Mesendoderm (in vitro differentiated cells): ENCODE results near the gene IFT22.

Source experiments
- DNase-seq: peaks from one replicate; pipeline ENCODE4 v3.0.0; 2013
- H2AK5ac ChIP-seq: 2 replicates; pipeline ENCODE4 v1.6.1; 2013; ENCODE audit warnings: low read length, inconsistent platforms
- H2BK120ac ChIP-seq: 2 replicates; pipeline ENCODE4 v1.6.1; 2013; ENCODE audit warnings: low read depth, mild to moderate bottlenecking, low read length, moderate library complexity, mixed read lengths
- H2BK15ac ChIP-seq: replicated peaks from 2 replicates; pipeline ENCODE4 v1.6.1; 2013; ENCODE audit warnings: low read depth, mild to moderate bottlenecking, moderate library complexity
- H2BK5ac ChIP-seq: 2 replicates; pipeline ENCODE4 v1.6.1; 2013; ENCODE audit warnings: low read length, inconsistent platforms
- H3K18ac ChIP-seq: 2 replicates; pipeline ENCODE4 v1.6.1; 2013; ENCODE audit warnings: mild to moderate bottlenecking, low read length, mixed read lengths
- H3K23ac ChIP-seq: one replicate; pipeline ENCODE4 v1.6.1; 2013; ENCODE audit warnings: low read length
- H3K27ac ChIP-seq: 2 replicates; pipeline ENCODE4 v1.5.1; 2013; ENCODE audit warnings: low read depth, mild to moderate bottlenecking, inconsistent platforms, low read length, moderate library complexity
- H3K27me3 ChIP-seq: 2 replicates; pipeline ENCODE4 v1.6.1; 2013; ENCODE audit warnings: low read length, control low read depth, mild to moderate bottlenecking, inconsistent platforms; ENCODE audit not compliant: insufficient read depth, poor library complexity
- H3K36me3 ChIP-seq: 2 replicates; pipeline ENCODE4 v1.6.1; 2013; ENCODE audit warnings: low read length, inconsistent platforms; ENCODE audit not compliant: control insufficient read depth, insufficient read depth
- H3K4ac ChIP-seq: one replicate; pipeline ENCODE4 v1.6.1; 2013; ENCODE audit warnings: low read depth, mild to moderate bottlenecking, low read length, moderate library complexity
- H3K4me1 ChIP-seq: 2 replicates; pipeline ENCODE4 v1.6.1; 2013; ENCODE audit warnings: low read depth, low read length, inconsistent platforms; ENCODE audit not compliant: control insufficient read depth
- H3K4me2 ChIP-seq: 2 replicates; pipeline ENCODE4 v1.6.1; 2013; ENCODE audit warnings: low read length
- H3K4me3 ChIP-seq: 2 replicates; pipeline ENCODE4 v1.5.1; 2013; ENCODE audit warnings: mild to moderate bottlenecking, low read length
- H3K56ac ChIP-seq: one replicate; pipeline ENCODE4 v1.6.1; 2013; ENCODE audit warnings: low read length
- H3K79me1 ChIP-seq: 2 replicates; pipeline ENCODE4 v1.6.1; 2013; ENCODE audit warnings: low read length, inconsistent platforms
- H3K79me2 ChIP-seq: 2 replicates; pipeline ENCODE4 v1.6.1; 2013; ENCODE audit warnings: mild to moderate bottlenecking, low read length; ENCODE audit not compliant: control insufficient read depth, insufficient read depth
- H3K9ac ChIP-seq: 2 replicates; pipeline ENCODE4 v1.6.1; 2013; ENCODE audit warnings: low read length, inconsistent platforms
- H4K5ac ChIP-seq: one replicate; pipeline ENCODE4 v1.6.1; 2013; ENCODE audit warnings: low read length
- H4K8ac ChIP-seq: one replicate; pipeline ENCODE4 v1.6.1; 2013; ENCODE audit warnings: low read depth, mild to moderate bottlenecking, control low read depth, low read length, moderate library complexity
- WGBS: extraction: QIAGEN DNeasy Blood & Tissue Kit; methylation state at CpG from one replicate; pipeline ENCODE4 v1.1.7; 2013; ENCODE audit warnings: low lambda C conversion rate, missing lambda C conversion rate; ENCODE audit not compliant: insufficient coverage; ENCODE audit errors: extremely low coverage; 5-methylcytosine and 5-hydroxymethylcytosine counted together

IFT22 gene

DNA sequence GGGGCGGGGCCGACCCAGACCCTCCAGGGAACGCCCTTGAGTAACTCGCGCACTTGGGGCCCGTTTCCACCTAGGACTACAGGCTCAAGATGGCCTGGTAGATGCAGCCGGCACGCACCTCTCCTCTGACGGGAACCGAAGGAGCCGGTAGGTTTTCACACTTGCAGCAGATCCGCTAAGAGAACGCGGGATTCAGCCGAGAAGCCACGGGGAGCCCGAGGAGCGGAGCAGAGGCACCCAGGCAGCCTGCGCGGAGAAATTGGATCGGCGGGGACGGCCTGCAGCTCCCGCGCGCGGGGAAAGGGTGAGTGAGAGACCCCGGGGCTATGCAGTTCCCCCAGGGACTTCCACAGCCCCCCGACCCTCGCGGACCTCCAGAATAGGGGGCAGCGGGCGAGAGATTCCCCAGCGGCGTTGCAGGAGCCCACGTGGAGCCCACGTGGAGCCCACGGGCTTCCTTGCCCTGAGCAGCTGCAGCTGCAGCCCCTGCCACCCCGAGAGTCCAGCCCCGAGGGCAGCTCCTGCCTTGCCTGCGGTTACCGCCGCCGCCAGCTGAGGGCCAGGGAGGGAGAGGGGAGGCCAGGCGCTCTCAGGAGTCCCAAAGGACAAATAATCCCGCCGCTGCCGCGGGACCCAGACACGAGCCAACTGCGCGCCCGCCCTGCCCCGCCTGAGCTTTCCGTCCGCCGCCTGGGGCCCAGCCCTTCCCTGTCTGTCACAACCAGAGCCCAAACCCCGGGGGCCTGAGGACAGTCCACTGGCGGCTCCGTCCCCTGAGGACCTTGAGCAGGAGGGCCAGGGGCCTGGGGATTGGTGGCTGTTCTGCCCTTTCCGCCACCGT lies 13.1 kb downstream of the IFT22 start:
- peak overlapping the region; percentile 65 for H3K18ac ChIP-seq
- H3K4me3 ChIP-seq: peak overlapping the region; percentile 78
- H3K23ac ChIP-seq: no peak overlapping the region
- H3K79me1 ChIP-seq: peaks cover 6% of the 10 kb centered on the region
- H4K5ac ChIP-seq: no peak overlapping the region
- WGBS: no CpG with 5 or more reads among the region's 62 CpGs
- no peak overlapping the region for H2BK5ac ChIP-seq
- peak overlapping the region; percentile 75 for H3K4me2 ChIP-seq
- no peak overlapping the region for H2BK15ac ChIP-seq
- H2BK120ac ChIP-seq: no peak overlapping the region
- peaks cover 2% of the 10 kb centered on the region for H3K36me3 ChIP-seq
- H3K9ac ChIP-seq: peak overlapping the region; percentile 94
- peak overlapping the region; percentile 86 for H3K56ac ChIP-seq
- peaks cover 13% of the 10 kb centered on the region for H3K79me2 ChIP-seq
- H3K27me3 ChIP-seq: no peaks in the 10 kb centered on the region
- no peaks in the 10 kb centered on the region for H3K4me1 ChIP-seq
- peak overlapping the region; percentile 64 for H3K4ac ChIP-seq
- DNase-seq: peak; percentile 93
- peak overlapping the region; percentile 71 for H3K27ac ChIP-seq
- no peak overlapping the region for H4K8ac ChIP-seq
- no peak overlapping the region for H2AK5ac ChIP-seq

DNA sequence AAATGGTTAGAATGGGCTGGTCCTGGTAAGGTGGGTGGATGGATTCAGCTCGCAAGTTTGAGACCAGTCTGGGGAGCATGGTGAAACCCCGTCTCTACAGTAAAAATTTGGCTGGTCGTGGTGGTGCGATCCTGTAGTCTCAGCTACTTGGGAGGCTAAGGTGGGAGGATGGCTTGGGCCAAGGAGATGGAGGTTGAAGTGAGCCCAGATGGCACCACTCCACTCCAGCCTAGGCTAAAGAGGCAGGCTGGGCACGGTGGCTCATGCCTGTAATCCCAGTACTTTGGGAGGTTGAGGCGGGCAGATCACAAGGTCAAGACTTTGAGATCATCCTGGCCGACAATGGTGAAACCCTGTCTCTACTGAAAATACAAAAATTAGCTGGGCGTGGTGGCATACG lies 15.3 kb downstream of the IFT22 start:
- no peaks in the 10 kb centered on the region for H3K27me3 ChIP-seq
- H2BK120ac ChIP-seq: no peak overlapping the region
- no peak overlapping the region for H3K56ac ChIP-seq
- H2AK5ac ChIP-seq: no peak overlapping the region
- H3K27ac ChIP-seq: no peak overlapping the region
- DNase-seq: no peak
- no peaks in the 10 kb centered on the region for H3K4me1 ChIP-seq
- no peak overlapping the region for H2BK15ac ChIP-seq
- H3K18ac ChIP-seq: no peak overlapping the region
- H2BK5ac ChIP-seq: no peak overlapping the region
- H3K4ac ChIP-seq: no peak overlapping the region
- WGBS: no CpG with 5 or more reads among the region's 9 CpGs
- H4K8ac ChIP-seq: no peak overlapping the region
- no peak overlapping the region for H3K9ac ChIP-seq
- H3K36me3 ChIP-seq: peaks cover 2% of the 10 kb centered on the region
- peaks cover 13% of the 10 kb centered on the region for H3K79me2 ChIP-seq
- no peak overlapping the region for H3K23ac ChIP-seq
- no peak overlapping the region for H3K4me2 ChIP-seq
- H4K5ac ChIP-seq: no peak overlapping the region
- peaks cover 6% of the 10 kb centered on the region for H3K79me1 ChIP-seq
- H3K4me3 ChIP-seq: no peak overlapping the region

DNA sequence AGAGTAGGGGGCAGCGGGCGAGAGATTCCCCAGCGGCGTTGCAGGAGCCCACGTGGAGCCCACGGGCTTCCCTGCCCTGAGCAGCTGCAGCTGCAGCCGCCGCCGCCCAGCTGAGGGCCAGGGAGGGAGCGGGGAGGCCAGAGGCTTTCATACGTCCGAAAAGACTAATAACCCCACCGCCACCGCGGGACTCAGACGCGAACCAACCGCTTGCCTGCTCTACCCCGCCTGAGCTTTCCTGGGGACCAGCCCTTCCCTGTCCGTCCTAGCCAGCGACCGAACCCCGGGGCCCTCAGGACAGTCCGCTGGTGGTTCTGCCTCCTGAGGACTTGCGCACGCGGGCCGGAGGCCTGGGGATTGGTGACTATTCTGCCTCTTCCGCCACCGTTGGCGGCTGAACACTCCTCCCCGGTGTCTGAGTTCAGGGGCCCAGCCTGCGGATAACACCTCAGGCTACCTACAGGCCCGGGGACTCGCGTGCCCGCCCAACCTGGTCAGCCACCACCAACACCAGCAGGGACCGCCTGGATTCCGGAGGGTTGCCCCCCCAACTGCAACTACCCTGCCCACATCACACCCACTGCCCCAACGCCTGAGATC lies 18.4 kb downstream of the IFT22 start:
- no CpG with 5 or more reads among the region's 40 CpGs for WGBS
- DNase-seq: no peak

DNA sequence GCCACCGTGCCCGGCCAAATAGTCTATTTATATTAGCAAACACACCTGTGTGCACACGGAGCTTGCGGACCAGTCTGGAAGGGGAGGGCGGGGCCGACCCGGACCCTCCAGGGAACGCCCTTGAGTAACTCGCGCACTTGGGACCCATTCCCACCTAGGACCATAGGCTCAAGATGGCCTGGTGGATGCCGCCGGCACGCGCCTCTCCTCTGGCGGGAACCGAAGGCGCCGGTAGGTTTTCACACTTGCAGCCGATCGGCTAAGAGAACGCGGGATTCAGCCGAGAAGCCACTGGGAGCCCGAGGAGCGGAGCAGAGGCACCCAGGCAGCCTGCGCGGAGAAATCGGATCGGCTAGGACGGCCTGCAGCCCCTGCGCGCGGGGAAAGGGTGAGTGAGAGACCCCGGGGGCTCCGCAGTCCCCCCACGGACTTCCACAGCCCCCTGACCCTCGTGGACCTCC lies 18.9 kb downstream of the IFT22 start:
- Histone ChIP-seq H3K4me2 (no peak overlapping the region), H3K27me3 (no peaks in the 10 kb centered on the region), H4K5ac (no peak overlapping the region), H3K36me3 (no peaks in the 10 kb centered on the region), H3K79me2 (peaks cover 4% of the 10 kb centered on the region), H2BK120ac (no peak overlapping the region), H3K4me1 (no peaks in the 10 kb centered on the region), H3K18ac (no peak overlapping the region), H3K79me1 (no peaks in the 10 kb centered on the region), H4K8ac (no peak overlapping the region), H3K4me3 (no peak overlapping the region), H3K9ac (peak overlapping the region; percentile 59), H3K27ac (no peak overlapping the region), H3K23ac (no peak overlapping the region), H3K56ac (peak overlapping the region; percentile 54), H3K4ac (no peak overlapping the region), H2BK5ac (no peak overlapping the region), H2AK5ac (no peak overlapping the region), H2BK15ac (no peak overlapping the region)
- peak; percentile 51 for DNase-seq
- no CpG with 5 or more reads among the region's 37 CpGs for WGBS

More for the DNA sequence above, 18.4 kb downstream of the IFT22 start:
- no peaks in the 10 kb centered on the region for H3K4me1 ChIP-seq
- H3K27ac ChIP-seq: no peak overlapping the region
- H3K4me2 ChIP-seq: no peak overlapping the region
- peak overlapping the region; percentile 54 for H3K56ac ChIP-seq
- no peak overlapping the region for H4K5ac ChIP-seq
- H2BK5ac ChIP-seq: no peak overlapping the region
- peaks cover 4% of the 10 kb centered on the region for H3K79me2 ChIP-seq
- H3K4me3 ChIP-seq: no peak overlapping the region
- H3K79me1 ChIP-seq: no peaks in the 10 kb centered on the region
- no peak overlapping the region for H2BK15ac ChIP-seq
- H3K4ac ChIP-seq: no peak overlapping the region
- H3K36me3 ChIP-seq: no peaks in the 10 kb centered on the region
- no peaks in the 10 kb centered on the region for H3K27me3 ChIP-seq
- no peak overlapping the region for H2AK5ac ChIP-seq
- H3K23ac ChIP-seq: no peak overlapping the region
- H2BK120ac ChIP-seq: no peak overlapping the region
- no peak overlapping the region for H4K8ac ChIP-seq
- peak overlapping the region; percentile 59 for H3K9ac ChIP-seq
- peak overlapping the region; percentile 13 for H3K18ac ChIP-seq

DNA sequence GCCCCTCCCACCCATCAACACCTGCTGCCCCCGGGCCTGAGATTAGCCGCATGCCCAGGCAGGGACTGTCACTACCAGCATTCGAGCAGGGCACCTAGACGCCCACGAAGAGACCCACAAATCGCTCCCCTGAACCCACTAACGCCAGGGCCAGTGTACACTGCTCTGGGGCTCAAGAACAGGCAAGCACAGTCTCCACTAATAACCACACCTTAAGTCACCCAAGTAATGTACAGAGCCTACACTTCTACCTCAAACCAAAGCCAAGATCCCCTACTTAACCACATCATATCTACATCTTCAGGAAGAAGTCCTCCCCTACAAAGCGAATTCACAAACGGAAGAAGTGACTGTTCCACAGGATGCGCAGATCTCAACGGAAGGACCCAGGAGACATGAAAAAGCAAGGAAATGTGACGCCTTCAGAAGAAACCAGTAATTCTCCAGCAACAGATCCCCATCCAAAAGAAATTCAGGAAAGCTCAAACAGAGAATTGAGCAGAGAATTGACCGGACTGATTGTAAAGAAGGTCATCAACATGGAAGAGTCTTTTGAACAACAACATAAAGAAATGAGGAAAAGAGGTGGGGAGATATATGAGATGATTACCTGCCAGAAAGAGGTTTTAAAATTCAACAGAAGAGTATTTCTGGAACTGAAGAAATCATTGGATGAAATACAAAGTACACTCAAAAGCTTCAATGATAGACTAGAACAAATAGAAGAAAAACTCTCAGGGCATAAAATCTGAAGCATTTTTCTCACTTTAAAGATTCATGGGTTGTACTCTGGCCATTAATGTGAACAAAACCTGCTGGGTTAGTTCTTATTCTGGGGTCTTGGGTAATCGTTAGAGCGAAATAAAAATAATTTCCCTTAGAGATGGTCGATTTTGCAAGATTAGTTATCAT lies 20.9 kb downstream of the IFT22 start:
- Histone ChIP-seq H3K4me2 (peak overlapping the region; percentile 68), H3K36me3 (no peaks in the 10 kb centered on the region), H3K27me3 (no peaks in the 10 kb centered on the region), H2BK120ac (no peak overlapping the region), H3K56ac (peak overlapping the region; percentile 84), H3K79me1 (no peaks in the 10 kb centered on the region), H3K4ac (no peak overlapping the region), H4K8ac (no peak overlapping the region), H2BK15ac (no peak overlapping the region), H2AK5ac (no peak overlapping the region), H3K4me3 (peak overlapping the region; percentile 28), H2BK5ac (no peak overlapping the region), H3K23ac (no peak overlapping the region), H3K4me1 (no peaks in the 10 kb centered on the region), H3K18ac (no peak overlapping the region), H3K9ac (peak overlapping the region; percentile 78), H3K27ac (no peak overlapping the region), H3K79me2 (peaks cover 4% of the 10 kb centered on the region), H4K5ac (no peak overlapping the region)
- no peak for DNase-seq
- no CpG with 5 or more reads among the region's 16 CpGs for WGBS
